Skin epidermis (tissue), 12 donors: ENCODE data around the gene SLC22A23.
A peak's percentile ranks its signal among the peaks of the same experiment; 100 is the strongest.

Experiments
- H3K27ac ChIP-seq, 21 experiments: fragments of 200-600 bp; sonication (generic) in 11 of 21; one replicate each; pipeline ENCODE4 v1.5.0; 2020; ENCODE audit warnings: mild to moderate bottlenecking in 3 of 21, inconsistent platforms in 2 of 21, moderate library complexity in 2 of 21
- H3K4me3 ChIP-seq, 7 experiments: fragments of 200-600 bp; sonication (generic) in 2 of 7; one replicate each; pipeline ENCODE4 v1.5.0; 2020; ENCODE audit warnings: inconsistent platforms in 2 of 7, mild to moderate bottlenecking in 2 of 7, moderate library complexity in 1 of 7

Gene SLC22A23

DNA sequence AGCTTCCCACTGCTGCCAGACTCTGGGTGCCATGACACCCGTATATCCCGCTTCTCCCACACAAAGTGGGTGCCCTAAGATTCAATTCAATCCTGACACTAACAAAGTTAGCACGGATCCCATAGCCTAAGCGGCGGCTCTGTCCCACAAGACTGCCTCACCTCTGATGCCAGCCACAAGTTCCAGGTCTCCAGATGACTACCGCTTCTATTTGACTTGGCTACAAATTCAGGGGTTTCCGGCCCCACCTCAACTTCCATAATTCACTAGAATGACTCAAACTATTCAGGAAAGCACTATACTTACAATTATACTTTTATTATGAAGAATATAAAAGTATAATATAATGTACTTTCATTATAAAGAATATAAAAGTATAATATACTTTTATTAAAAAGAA lies 24.8 kb upstream of the SLC22A23 start:
- Histone ChIP-seq H3K4me3 (no peak overlapping the region), H3K27ac (no peak overlapping the region)

GRCh38 chr6:3480009-3480408 lies 23.2 kb upstream of the SLC22A23 start:
- Histone ChIP-seq H3K4me3 (no peak overlapping the region), H3K27ac (no peak overlapping the region)

- Histone ChIP-seq H3K27ac (peak overlapping the region in 3 of 21 experiments; percentile 5 to 39 (median 28)), H3K4me3 (no peak overlapping the region)
Observed at GRCh38 chr6:3473773-3474172, 16.9 kb upstream of the SLC22A23 start.

DNA sequence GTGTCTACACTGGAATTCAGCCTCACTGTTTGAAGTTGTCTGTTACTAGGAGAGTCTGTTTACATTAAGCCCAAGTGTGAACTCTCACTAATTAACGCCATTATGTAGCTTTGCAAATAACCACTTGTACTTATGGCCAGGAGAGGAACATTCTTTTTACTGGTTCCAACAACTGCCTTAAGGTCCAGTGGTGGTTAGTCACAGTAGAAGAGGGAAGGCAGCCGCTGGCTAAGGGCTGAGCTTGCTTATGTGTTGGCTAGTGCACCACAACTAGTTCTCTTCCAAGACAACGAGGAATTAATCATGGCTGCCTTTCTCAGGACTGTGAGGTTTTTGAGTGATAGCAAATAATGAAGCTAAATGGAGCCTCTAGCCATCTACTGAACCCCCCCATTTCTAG lies 14.9 kb upstream of the SLC22A23 start:
- peak overlapping the region in 9 of 21 experiments; percentile 3 to 74 (median 26) for H3K27ac ChIP-seq
- no peak overlapping the region for H3K4me3 ChIP-seq

- Histone ChIP-seq H3K4me3 (no peak overlapping the region), H3K27ac (peak overlapping the region in 2 of 21 experiments; percentile 26 to 38)
Observed at GRCh38 chr6:3471286-3471685, 14.4 kb upstream of the SLC22A23 start.

DNA sequence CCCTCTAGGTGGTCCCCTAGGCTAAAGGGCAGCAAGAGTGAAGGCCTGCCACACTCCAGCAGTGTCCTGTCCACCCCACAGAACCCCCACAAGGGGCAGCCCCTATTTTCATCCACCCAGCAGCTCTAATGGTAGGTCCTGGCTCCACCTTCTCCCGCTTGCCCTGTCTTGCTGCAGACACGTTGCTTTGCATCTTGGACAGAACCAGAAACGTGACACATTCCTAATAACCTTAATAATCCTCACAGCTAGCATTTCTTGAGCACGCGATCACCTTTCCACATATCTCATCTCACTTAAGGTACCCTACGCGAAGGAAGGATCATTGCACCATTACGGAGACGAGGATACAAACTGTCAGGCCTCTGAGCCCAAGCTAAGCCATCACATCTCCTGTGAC lies 11.7 kb upstream of the SLC22A23 start:
- Histone ChIP-seq H3K4me3 (no peak overlapping the region), H3K27ac (peak overlapping the region in 3 of 21 experiments; percentile 9 to 19 (median 17))

- Histone ChIP-seq H3K4me3 (no peak overlapping the region), H3K27ac (peak overlapping the region in 2 of 21 experiments; percentile 9 to 19)
Observed at GRCh38 chr6:3467996-3468395, 11.1 kb upstream of the SLC22A23 start.

DNA sequence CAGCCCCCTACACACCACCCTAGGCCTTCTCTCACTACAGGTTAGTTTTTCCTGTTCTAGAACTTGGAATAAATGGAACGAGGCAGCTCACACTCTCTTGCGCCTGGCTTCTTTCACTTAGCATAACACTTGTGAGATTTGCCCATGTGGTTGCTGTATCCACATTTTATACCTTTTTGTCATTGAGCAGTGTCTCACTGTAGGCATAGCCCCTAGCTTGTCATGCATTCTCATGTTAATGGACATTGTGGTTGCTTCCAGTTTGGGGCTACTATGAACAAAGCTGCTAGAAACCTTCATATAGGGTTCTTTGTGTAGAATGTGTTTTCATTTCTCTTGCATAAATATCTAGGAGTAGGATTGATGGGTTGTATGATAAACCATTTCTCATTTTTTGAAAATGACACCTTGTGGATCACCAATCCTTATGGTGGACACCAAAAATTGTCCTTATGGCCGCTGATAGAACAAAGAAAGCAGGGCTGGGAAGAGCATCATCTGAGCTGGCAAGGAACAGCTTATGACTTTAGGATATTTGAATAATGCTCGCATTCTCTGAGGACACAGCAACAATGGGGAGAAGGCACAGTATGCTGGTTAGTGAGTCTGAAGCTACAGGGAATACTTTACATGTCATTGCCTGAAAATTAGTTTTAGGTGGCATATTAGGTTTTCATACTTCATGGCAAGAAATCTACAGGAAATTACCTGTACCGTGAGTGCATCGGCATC lies 9.8 kb upstream of the SLC22A23 start:
- Histone ChIP-seq H3K4me3 (no peak overlapping the region), H3K27ac (peak overlapping the region in 1 of 21 experiments; percentile 16)

DNA sequence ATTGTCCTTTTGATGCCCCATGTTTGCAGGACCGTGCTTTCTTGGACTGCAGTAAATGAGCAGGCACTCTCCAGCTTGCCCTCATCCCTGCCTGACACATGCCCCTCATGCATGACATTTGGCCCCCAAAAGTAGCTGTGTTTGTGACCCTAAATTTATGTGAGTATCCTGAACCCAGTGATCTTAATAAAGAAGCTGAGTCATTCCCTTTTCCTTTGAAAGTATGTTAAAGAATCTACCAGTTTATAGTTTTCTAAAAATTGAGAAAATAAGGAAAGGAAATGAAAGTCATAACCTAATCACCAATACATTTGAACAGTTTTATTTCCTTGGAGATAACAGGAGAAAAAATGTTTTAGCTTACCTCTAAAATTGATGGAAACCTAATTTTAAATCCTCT lies 3.4 kb upstream of the SLC22A23 start:
- no peak overlapping the region for H3K27ac ChIP-seq

DNA sequence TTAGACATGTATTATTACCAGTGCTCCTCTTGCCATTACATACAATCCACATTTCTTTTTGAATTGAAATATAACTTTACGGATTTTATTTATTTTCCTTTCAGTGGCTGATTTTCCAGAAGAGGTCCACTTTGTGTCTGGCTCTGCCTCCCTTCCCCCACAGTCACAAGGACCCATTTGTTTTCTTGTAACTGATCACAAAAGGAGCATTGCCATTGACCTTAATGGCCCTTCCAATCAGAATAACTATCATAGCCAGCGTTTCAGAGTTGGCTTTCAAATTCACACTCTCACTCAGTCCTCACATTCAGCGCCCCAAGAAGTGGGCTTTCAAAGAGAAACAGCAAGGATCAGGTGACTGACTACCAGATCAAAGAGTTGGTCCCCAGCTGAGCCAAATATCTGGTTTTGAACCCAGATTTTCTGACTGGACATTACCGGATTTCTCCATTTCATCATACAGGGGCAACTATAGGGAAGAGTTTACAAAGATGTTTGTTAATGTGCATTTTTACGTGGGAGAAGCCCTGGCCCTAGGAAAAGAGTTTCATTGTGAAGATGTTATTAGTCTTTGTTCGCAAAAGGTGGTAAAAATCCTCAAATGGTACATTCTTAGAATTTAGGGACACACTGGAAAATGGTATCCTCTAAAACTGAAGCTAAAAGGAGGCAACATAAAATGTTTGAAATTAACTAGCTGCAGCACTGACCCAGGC lies 2.0 kb upstream of the SLC22A23 start:
- Histone ChIP-seq H3K4me3 (no peak overlapping the region), H3K27ac (no peak overlapping the region)

More for the DNA sequence above, 3.4 kb upstream of the SLC22A23 start:
- H3K4me3 ChIP-seq: no peak overlapping the region

- Histone ChIP-seq H3K4me3 (peak overlapping the region; percentile 20 to 61 (median 56)), H3K27ac (peak overlapping the region in 7 of 21 experiments; percentile 15 to 71 (median 63))
Observed at GRCh38 chr6:3457710-3458602, 1.1 kb upstream of the SLC22A23 start.

- Histone ChIP-seq H3K27ac (peak overlapping the region in 18 of 21 experiments; percentile 58 to 88 (median 72)), H3K4me3 (peak overlapping the region; percentile 40 to 69 (median 57))
Observed at GRCh38 chr6:3456395-3456897, 404 bp downstream of the SLC22A23 start.

DNA sequence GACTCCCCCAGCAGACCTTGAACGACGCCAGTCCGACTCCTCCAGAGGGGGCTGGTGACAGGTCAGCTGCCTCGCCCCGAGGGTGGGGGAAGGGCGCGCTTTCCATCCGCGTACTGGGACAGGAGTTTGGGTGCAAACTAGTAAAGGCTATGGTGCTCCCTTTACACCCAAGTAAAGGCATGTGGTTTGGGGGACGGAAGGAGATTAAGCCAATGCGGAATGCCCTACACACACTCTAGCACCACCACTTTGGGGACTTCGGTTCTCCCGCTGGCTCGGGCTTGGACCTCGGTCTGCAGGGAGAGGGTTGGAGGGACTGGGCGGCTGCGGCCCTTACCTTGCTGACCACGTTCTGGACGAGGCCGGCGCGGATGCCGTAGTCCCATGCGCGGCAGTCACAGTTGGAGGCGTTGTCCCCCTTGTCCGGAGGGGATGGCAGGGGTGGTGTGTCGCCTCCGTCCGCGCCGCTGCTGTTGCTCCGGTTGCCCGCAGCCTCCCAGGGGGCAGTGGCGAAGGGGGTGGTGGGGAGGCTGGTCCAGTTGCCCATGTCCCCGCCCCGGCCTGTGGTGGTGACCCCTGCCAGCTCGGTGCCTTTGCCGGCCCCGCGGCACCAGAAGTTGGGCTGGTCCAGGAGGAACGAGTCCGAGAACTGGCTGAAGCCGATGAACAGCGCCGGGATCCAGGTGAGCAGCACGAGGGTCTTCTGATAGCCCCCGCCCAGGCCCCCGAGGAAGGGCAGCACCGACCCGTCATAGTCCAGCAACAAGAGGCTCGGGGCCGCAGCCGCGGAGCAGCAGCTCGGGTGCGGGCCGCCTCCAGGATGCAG lies 1.1 kb downstream of the SLC22A23 start:
- peak overlapping the region in 20 of 21 experiments; percentile 26 to 88 (median 70) for H3K27ac ChIP-seq
- H3K4me3 ChIP-seq: peak overlapping the region; percentile 40 to 69 (median 57)

- peak overlapping the region; percentile 40 to 69 (median 57) for H3K4me3 ChIP-seq
- H3K27ac ChIP-seq: peak overlapping the region in 16 of 21 experiments; percentile 26 to 88 (median 70)
Observed at GRCh38 chr6:3455147-3455568, 1.7 kb downstream of the SLC22A23 start.

DNA sequence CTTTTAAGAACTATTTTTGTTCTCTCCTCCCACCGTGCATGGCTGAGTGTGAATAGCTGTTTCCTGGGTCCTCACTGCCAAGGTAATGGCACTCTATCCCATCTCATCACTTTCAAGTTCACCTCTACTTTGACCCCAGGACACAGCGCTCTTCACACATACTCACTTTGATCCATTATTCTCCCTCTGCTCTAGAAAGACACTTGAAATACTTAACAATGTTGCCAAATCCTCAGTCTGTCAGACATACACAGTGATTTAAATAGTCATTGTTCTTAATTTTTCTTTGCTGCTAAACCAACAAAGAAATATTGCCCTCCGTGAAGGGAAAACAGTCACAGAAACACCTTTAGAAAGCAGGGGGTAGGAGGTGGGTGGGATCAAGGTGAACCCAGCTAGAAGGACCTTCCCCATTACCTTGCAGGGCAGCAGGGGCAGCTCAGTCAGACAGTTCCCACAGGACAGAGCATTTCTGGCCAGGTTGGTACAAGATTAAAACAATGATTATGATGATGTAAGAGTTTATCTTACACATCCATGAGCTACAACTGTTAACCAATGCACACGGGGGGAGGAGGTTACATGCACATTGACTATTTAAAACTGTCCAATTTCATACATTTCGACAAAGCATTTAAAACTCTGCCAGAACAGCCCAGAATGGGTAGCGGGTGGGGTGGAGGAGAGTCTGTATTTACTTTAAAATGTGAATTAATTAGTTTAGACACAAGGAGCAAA lies 2.4 kb downstream of the SLC22A23 start:
- H3K27ac ChIP-seq: peak overlapping the region in 1 of 21 experiments; percentile 17

DNA sequence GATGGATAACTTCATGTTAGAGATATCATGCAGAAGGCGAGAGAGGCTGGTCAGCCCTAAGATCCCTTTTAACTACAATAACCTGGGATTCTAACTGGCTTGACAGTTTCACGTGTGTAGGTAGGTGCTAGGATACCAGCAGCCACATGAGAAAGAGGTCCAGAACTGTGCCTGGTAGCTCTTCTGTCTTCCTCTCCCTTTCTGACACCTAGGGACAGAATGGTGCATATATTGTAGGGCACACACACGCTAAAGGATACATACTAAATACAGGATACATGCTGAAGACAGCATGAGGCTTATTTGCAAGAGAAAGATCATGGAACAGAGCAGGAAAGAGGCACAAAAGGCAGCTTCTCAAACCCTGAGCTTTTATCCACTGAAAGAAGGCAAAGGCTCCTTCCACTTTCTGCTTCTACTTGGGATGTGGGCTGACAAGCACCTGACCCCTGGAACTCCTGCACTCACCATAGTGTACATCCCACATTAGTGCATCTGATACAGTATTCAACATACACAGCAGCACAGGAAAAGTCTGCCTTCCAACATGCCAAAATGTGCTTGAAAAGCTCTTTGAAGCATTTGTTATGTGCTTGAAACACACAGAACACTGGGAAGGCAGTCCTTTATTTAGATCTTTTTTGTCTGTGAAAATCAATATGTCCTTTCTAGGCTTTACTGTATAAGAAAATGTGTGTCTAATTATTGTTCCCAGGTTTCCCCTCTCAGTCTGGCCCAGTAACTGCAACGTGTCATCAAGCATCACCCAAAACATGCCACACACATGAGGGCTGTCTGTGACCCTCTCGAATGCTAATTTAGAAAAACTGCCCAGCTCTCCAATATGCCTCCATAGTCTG lies 3.2 kb downstream of the SLC22A23 start:
- Histone ChIP-seq H3K4me3 (peak overlapping the region in 3 of 7 experiments; percentile 6 to 61 (median 51)), H3K27ac (no peak overlapping the region)

More for the DNA sequence above, 2.4 kb downstream of the SLC22A23 start:
- H3K4me3 ChIP-seq: peak overlapping the region; percentile 40 to 69 (median 57)

GRCh38 chr6:3451498-3451897 lies 5.4 kb downstream of the SLC22A23 start:
- Histone ChIP-seq H3K4me3 (no peak overlapping the region), H3K27ac (peak overlapping the region in 3 of 21 experiments; percentile 19 to 54 (median 30))
